Stomach (tissue), 4 donors: Measurements from ENCODE around the gene PGR.

Experiments used
- CTCF ChIP-seq, 7 experiments: fragments of 450-650 bp in 4 of 7; fragments of 200-600 bp in 3 of 7; sonication (generic) in 3 of 7; IDR thresholded peaks; one replicate each; pipeline ENCODE4 v1.5.1; 2016 to 2019; ENCODE audit warnings: antibody characterized with exemption in 7 of 7, control low read depth in 2 of 7, mild to moderate bottlenecking in 1 of 7
- EP300 ChIP-seq: sonication (generic); formaldehyde crosslinking; IDR thresholded peaks from one replicate; pipeline ENCODE4 v1.6.1; 2017; ENCODE audit warnings: antibody characterized with exemption
- POLR2A ChIP-seq, 4 donors: fragments of 450-650 bp; IDR thresholded peaks; one replicate each; pipeline ENCODE4 v1.6.1; 2016; ENCODE audit warnings: antibody characterized with exemption in 4 of 4, control low read depth in 2 of 4, mild to moderate bottlenecking in 1 of 4, moderate library complexity in 1 of 4
- POLR2AphosphoS5 ChIP-seq, 3 donors: sonication (generic); formaldehyde crosslinking; IDR thresholded peaks; one replicate each; pipeline ENCODE4 v1.6.1; 2016; ENCODE audit warnings: antibody characterized with exemption in 3 of 3

- no peak for TF ChIP-seq POLR2A (IDR thresholded peaks at IDR 0.05)
- no peak for TF ChIP-seq CTCF (IDR thresholded peaks at IDR 0.05)
- TF ChIP-seq POLR2AphosphoS5 (IDR thresholded peaks at IDR 0.05) = no peak
- TF ChIP-seq EP300 = no peak
Observed at GRCh38 chr11:101113540-101113939, 16.1 kb downstream of the PGR start.
